Endothelial cell of umbilical vein (primary cell): ENCODE data around the gene PLEKHG7.

ENCODE experiments used
- CTCF ChIP-seq, 2 donors: IDR thresholded peaks; 1 replicate in 1 of 2; 2 replicates in 1 of 2; pipeline ENCODE4 v1.5.1; 2011; ENCODE audit warnings: low read length in 2 of 2, mild to moderate bottlenecking in 2 of 2, moderate library complexity in 2 of 2, control low read depth in 1 of 2, inconsistent platforms in 1 of 2, low read depth in 1 of 2; ENCODE audit not compliant: insufficient read depth in 1 of 2; ENCODE audit errors: extremely low read depth in 1 of 2
- MAX ChIP-seq: IDR thresholded peaks from 2 replicates; pipeline ENCODE4 v1.6.1; 2011; ENCODE audit not compliant: insufficient read depth, insufficient read length
- POLR2A ChIP-seq: IDR thresholded peaks from 2 replicates; pipeline ENCODE4 v1.6.1; 2012; ENCODE audit warnings: low read depth, mild to moderate bottlenecking, control low read depth, low read length
- POLR2AphosphoS5 ChIP-seq: IDR thresholded peaks from 2 replicates; pipeline ENCODE4 v1.6.1; 2012; ENCODE audit warnings: low read depth, mild to moderate bottlenecking, control low read depth, low read length, moderate library complexity; ENCODE audit not compliant: insufficient read depth

DNA sequence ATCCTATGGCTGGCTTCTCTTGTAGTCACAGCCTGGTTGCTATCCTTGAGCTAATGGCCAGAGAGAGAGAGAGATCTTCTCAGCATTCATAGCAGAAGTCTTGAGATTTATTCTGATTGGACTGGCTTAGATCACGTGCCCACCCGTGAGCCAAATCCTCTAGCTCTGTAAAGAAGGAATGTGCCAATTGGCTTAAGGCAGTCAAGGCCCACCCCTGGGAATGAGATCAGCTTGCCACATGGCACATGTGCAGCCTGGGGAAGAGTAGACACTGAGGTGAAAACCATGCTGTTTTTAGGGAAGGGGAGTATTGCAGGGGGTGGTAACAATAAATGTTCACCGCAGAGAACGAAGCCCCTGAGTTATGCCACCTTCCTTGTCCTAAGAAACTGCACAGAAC, 36.3 kb downstream of the PLEKHG7 start:
- no peak for TF ChIP-seq CTCF (IDR thresholded peaks at IDR 0.05; ENCODE audit: extremely low read depth in 1 of 2, insufficient read depth in 1 of 2, low read depth in 1 of 2, low read length in 2 of 2)
- no peak for TF ChIP-seq POLR2A
- TF ChIP-seq MAX, result no peak
- TF ChIP-seq POLR2AphosphoS5, result no peak
